Peyer's patch (tissue), 4 donors: Measurements from ENCODE around the gene CSAD.

Source experiments
- POLR2A ChIP-seq, 2 donors: fragments of 450-650 bp; IDR thresholded peaks; one replicate each; pipeline ENCODE4 v1.5.1; 2017; ENCODE audit warnings: antibody characterized with exemption in 2 of 2, mild to moderate bottlenecking in 2 of 2, moderate library complexity in 2 of 2
- TF ChIP-seq, protein P1 (sequence below), 6 experiments: fragments of 450-650 bp in 4 of 6; fragments of 200-600 bp in 2 of 6; sonication (generic) in 1 of 6; IDR thresholded peaks; one replicate each; pipeline ENCODE4 v1.5.1; 2017 to 2019; ENCODE audit warnings: antibody characterized with exemption in 6 of 6, mild to moderate bottlenecking in 3 of 6, moderate library complexity in 1 of 6

GRCh38 chr12:53217051-53217930, 36.6 kb upstream of the CSAD start:
- TF ChIP-seq, protein P1, sequence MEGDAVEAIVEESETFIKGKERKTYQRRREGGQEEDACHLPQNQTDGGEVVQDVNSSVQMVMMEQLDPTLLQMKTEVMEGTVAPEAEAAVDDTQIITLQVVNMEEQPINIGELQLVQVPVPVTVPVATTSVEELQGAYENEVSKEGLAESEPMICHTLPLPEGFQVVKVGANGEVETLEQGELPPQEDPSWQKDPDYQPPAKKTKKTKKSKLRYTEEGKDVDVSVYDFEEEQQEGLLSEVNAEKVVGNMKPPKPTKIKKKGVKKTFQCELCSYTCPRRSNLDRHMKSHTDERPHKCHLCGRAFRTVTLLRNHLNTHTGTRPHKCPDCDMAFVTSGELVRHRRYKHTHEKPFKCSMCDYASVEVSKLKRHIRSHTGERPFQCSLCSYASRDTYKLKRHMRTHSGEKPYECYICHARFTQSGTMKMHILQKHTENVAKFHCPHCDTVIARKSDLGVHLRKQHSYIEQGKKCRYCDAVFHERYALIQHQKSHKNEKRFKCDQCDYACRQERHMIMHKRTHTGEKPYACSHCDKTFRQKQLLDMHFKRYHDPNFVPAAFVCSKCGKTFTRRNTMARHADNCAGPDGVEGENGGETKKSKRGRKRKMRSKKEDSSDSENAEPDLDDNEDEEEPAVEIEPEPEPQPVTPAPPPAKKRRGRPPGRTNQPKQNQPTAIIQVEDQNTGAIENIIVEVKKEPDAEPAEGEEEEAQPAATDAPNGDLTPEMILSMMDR (IDR thresholded peaks at IDR 0.05), result no peak
- TF ChIP-seq POLR2A (IDR thresholded peaks at IDR 0.05), result peak in 1 of 2 donors; percentile 18
